ENCODE data around the gene ZGLP1. TPM values are rescaled to one million over a fixed set of nuclear protein-coding genes. Genes with fewer than 3 reads are reported as not detected.

ZGLP1 gene
- total RNA-seq, 1 donor, result 0.63 TPM

DNA sequence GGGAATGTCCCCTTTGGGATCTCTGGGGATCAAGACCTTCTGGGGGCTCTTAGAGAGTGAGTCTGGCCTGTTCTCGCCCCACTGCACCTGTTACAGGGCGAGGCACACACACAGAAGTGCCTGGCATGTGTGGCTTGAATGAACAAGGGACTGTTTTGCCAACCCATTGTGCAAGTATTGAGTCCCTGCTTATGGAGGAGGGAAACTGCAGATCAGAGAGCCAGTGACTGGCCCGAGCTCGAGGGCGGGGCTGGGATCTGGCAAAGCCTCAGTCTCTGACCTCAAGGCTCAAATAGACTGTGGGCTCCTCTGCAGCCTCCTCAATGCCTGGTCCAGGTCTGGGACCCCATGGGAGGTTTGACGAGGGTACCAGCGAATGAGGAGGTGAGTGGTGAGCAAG, 18.2 kb upstream of the ZGLP1 start:
- no peak overlapping the region for H3K4me3 ChIP-seq (ENCODE audit: low read depth, low read length)
- TF ChIP-seq, protein P1, sequence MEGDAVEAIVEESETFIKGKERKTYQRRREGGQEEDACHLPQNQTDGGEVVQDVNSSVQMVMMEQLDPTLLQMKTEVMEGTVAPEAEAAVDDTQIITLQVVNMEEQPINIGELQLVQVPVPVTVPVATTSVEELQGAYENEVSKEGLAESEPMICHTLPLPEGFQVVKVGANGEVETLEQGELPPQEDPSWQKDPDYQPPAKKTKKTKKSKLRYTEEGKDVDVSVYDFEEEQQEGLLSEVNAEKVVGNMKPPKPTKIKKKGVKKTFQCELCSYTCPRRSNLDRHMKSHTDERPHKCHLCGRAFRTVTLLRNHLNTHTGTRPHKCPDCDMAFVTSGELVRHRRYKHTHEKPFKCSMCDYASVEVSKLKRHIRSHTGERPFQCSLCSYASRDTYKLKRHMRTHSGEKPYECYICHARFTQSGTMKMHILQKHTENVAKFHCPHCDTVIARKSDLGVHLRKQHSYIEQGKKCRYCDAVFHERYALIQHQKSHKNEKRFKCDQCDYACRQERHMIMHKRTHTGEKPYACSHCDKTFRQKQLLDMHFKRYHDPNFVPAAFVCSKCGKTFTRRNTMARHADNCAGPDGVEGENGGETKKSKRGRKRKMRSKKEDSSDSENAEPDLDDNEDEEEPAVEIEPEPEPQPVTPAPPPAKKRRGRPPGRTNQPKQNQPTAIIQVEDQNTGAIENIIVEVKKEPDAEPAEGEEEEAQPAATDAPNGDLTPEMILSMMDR (IDR thresholded peaks at IDR 0.05; ENCODE audit: insufficient read depth, low read length), result no peak
- no peak for DNase-seq (ENCODE audit: low read depth)

GRCh38 chr19:10325732-10326131, 16.1 kb upstream of the ZGLP1 start:
- DNase-seq (ENCODE audit: low read depth), result no peak
- TF ChIP-seq, protein P1 (IDR thresholded peaks at IDR 0.05; ENCODE audit: insufficient read depth, low read length), result no peak
- H3K4me3 ChIP-seq (ENCODE audit: low read depth, low read length), result no peak overlapping the region

GRCh38 chr19:10321874-10322835, 12.5 kb upstream of the ZGLP1 start:
- DNase-seq (ENCODE audit: low read depth), result no peak
- TF ChIP-seq, protein P1 (IDR thresholded peaks at IDR 0.05; ENCODE audit: insufficient read depth, low read length), result no peak
- H3K4me3 ChIP-seq (ENCODE audit: low read depth, low read length), result no peak overlapping the region

DNA sequence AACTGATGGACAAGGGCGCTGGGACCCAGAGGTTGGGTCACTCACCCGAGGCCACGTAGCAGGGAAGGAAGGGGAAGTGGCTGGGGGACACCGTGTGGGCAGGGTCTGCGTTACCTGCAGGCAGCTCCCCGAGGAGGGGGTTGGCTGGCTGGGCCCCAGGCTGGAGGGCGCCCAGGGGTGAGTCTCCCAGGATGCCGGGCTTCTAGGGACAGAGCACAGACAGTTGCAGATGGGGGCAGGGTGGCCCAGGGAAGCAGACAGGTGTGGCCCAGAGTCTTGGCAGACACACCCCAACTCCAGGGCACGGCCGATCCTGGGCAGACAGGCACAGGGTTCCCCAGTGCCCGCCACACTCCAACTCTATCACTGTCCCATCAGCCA, 11.8 kb upstream of the ZGLP1 start:
- TF ChIP-seq, protein P1 (IDR thresholded peaks at IDR 0.05; ENCODE audit: insufficient read depth, low read length), result no peak
- no peak for DNase-seq (ENCODE audit: low read depth)
- H3K4me3 ChIP-seq (ENCODE audit: low read depth, low read length), result no peak overlapping the region

DNA sequence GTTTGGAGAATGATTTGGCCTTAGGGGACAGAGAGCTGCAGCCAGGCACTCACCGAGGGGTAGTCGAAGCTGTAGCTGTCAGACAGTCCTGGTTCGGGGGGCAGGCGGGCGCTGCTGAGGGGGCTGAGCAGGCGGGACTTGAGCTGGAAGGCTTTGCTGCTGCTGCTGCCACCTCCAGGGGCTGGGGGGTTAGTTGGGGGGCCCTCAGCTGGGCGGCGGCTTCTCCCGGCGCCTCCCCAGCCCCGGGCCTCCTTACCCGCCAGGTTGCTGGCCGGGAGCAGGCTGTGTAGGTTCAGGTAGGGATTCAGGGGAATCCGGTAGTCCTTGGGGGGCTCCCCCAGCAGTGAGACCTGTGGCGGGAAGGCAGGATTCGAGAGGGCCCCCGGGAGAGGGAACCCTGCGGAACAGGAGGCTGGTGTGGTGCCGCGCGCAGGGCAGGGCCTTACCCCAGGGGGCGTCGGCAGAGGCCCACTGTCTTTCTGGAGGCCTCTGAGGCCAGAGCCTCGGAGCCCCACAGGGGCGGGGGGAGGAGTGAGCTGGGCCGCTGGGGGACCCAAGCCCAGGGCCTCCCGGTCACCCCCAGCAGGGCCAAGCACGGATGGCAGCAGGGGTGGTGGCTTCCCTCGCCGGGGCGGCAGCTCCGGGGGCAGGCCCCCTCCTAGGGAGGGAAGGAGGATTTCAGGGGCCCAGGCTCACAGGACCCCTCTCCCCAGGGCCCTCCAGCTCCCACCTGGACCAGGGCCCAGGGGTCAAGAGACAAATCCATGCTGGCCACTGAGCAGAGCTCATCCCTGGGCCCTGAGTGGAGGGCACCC, 11.2 kb upstream of the ZGLP1 start:
- H3K4me3 ChIP-seq (ENCODE audit: low read depth, low read length), result no peak overlapping the region
- DNase-seq (ENCODE audit: low read depth), result no peak
- TF ChIP-seq, protein P1 (IDR thresholded peaks at IDR 0.05; ENCODE audit: insufficient read depth, low read length), result no peak

GRCh38 chr19:10318807-10319682, 9.4 kb upstream of the ZGLP1 start:
- no peak for DNase-seq (ENCODE audit: low read depth)

More at GRCh38 chr19:10318807-10319682, 9.4 kb upstream of the ZGLP1 start:
- TF ChIP-seq, protein P1 (IDR thresholded peaks at IDR 0.05; ENCODE audit: insufficient read depth, low read length), result no peak
- H3K4me3 ChIP-seq (ENCODE audit: low read depth, low read length), result no peak overlapping the region

Measured in fibroblast of the aortic adventitia (primary cell).